Type B pancreatic cell (in vitro differentiated cells): ENCODE results near the gene ATXN10. TPM values are rescaled to one million over a fixed set of nuclear protein-coding genes. Genes with fewer than 3 reads are reported as not detected.

Source experiments
- DNase-seq: peaks from one replicate; pipeline ENCODE4 v3.0.0; 2021; ENCODE audit warnings: mixed read lengths; ENCODE audit not compliant: unreplicated experiment; ENCODE audit errors: extremely low spot score
- H3K27ac Mint-ChIP-seq: 2 replicates; pipeline ENCODE4 v1.8.0; 2021; ENCODE audit warnings: mild to moderate bottlenecking, mixed read lengths
- H3K27me3 Mint-ChIP-seq: 2 replicates; pipeline ENCODE4 v1.8.0; 2021; ENCODE audit warnings: mixed read lengths
- H3K36me3 Mint-ChIP-seq: 2 replicates; pipeline ENCODE4 v1.8.0; 2021; ENCODE audit warnings: mixed read lengths
- H3K4me1 Mint-ChIP-seq: one replicate; pipeline ENCODE4 v1.8.0; 2021; ENCODE audit warnings: mixed read lengths; ENCODE audit not compliant: unreplicated experiment
- H3K4me3 Mint-ChIP-seq: 2 replicates; pipeline ENCODE4 v1.8.0; 2021; ENCODE audit warnings: mild to moderate bottlenecking, mixed read lengths
- H3K9me3 Mint-ChIP-seq: 2 replicates; pipeline ENCODE4 v1.8.0; 2021; ENCODE audit warnings: mixed read lengths
- CTCF ChIP-seq: fragments of 200-600 bp; sonication (generic); conservative IDR thresholded peaks from 2 replicates; pipeline ENCODE4 v1.5.0; 2021; ENCODE audit warnings: antibody characterized with exemption, mild to moderate bottlenecking
- total RNA-seq: library from RNA; stranded (reverse); gene quantifications from 2 replicates; pipeline ENCODE4 v1.2.1, GENCODE V29; 2021; ENCODE audit warnings: low replicate concordance

The ATXN10 gene
- total RNA-seq, 1 donor from 2014 or later: 182 TPM

- Mint-ChIP-seq H3K36me3 (peaks cover 8% of the 10 kb centered on the region), H3K4me3 (peak overlapping the region; percentile 18), H3K9me3 (no peaks in the 10 kb centered on the region), H3K4me1 (peaks cover 29% of the 10 kb centered on the region), H3K27ac (no peak overlapping the region), H3K27me3 (no peaks in the 10 kb centered on the region)
- DNase-seq: no peak
- TF ChIP-seq CTCF: no peak
These were observed 171.4 kb downstream of the ATXN10 start for GRCh38 chr22:45843031-45843430.

GRCh38 chr22:45843986-45844385 lies 172.4 kb downstream of the ATXN10 start:
- H3K4me1 Mint-ChIP-seq: peaks cover 27% of the 10 kb centered on the region
- no peak overlapping the region for H3K27ac Mint-ChIP-seq
- H3K27me3 Mint-ChIP-seq: no peaks in the 10 kb centered on the region
- H3K4me3 Mint-ChIP-seq: peak overlapping the region; percentile 27
- TF ChIP-seq CTCF: no peak
- peaks cover 18% of the 10 kb centered on the region for H3K36me3 Mint-ChIP-seq
- DNase-seq: no peak
- H3K9me3 Mint-ChIP-seq: no peaks in the 10 kb centered on the region

GRCh38 chr22:45845076-45845487 lies 173.4 kb downstream of the ATXN10 start:
- Mint-ChIP-seq H3K4me1 (peaks cover 27% of the 10 kb centered on the region), H3K27me3 (no peaks in the 10 kb centered on the region), H3K9me3 (peaks cover 3% of the 10 kb centered on the region), H3K27ac (no peak overlapping the region), H3K4me3 (peak overlapping the region; percentile 23), H3K36me3 (peaks cover 26% of the 10 kb centered on the region)
- no peak for TF ChIP-seq CTCF
- no peak for DNase-seq

GRCh38 chr22:45846952-45847351 lies 175.3 kb downstream of the ATXN10 start:
- no peak for DNase-seq
- Mint-ChIP-seq H3K9me3 (peaks cover 17% of the 10 kb centered on the region), H3K27ac (no peak overlapping the region), H3K4me3 (no peak overlapping the region), H3K36me3 (peaks cover 44% of the 10 kb centered on the region), H3K27me3 (no peaks in the 10 kb centered on the region), H3K4me1 (peaks cover 27% of the 10 kb centered on the region)
- TF ChIP-seq CTCF: no peak

- Mint-ChIP-seq H3K27me3 (no peaks in the 10 kb centered on the region), H3K4me1 (peaks cover 19% of the 10 kb centered on the region), H3K27ac (no peak overlapping the region), H3K9me3 (peaks cover 21% of the 10 kb centered on the region), H3K36me3 (peaks cover 57% of the 10 kb centered on the region), H3K4me3 (no peak overlapping the region)
- DNase-seq: no peak
- TF ChIP-seq CTCF: no peak
These were observed 177.3 kb downstream of the ATXN10 start for GRCh38 chr22:45848904-45849303.

GRCh38 chr22:45852826-45853225 lies 181.2 kb downstream of the ATXN10 start:
- no peaks in the 10 kb centered on the region for H3K4me1 Mint-ChIP-seq
- no peaks in the 10 kb centered on the region for H3K27me3 Mint-ChIP-seq
- DNase-seq: no peak
- H3K4me3 Mint-ChIP-seq: no peak overlapping the region
- TF ChIP-seq CTCF: no peak
- peaks cover 21% of the 10 kb centered on the region for H3K9me3 Mint-ChIP-seq
- H3K27ac Mint-ChIP-seq: no peak overlapping the region
- H3K36me3 Mint-ChIP-seq: peaks cover 70% of the 10 kb centered on the region
